BJ (cell line): ENCODE data around the gene PKD2. TPM values are rescaled to one million over a fixed set of nuclear protein-coding genes. Genes with fewer than 3 reads are reported as not detected.

ENCODE experiments used
- CTCF ChIA-PET: fragments of 350-600 bp; formaldehyde crosslinking; extraction: SDS; loops from one replicate; lab custom pipeline; 2021; ENCODE audit warnings: antibody characterized with exemption, inconsistent platforms; lab: Yijun Ruan, JAX
- POLR2A ChIA-PET: fragments of 300-600 bp; sonication (Branson Sonifier 250); formaldehyde crosslinking; extraction: SDS; loops from one replicate; lab custom pipeline; 2021; ENCODE audit warnings: antibody characterized with exemption; lab: Charles Lee
- DNase-seq: peaks from one replicate; pipeline ENCODE4 v3.0.0-alpha.2; 2011; ENCODE audit warnings: low read depth
- H3K27me3 ChIP-seq: 2 replicates; pipeline ENCODE4 v1.6.0; 2011; ENCODE audit warnings: low read length; ENCODE audit not compliant: control insufficient read depth, insufficient read depth
- H3K36me3 ChIP-seq: 2 replicates; pipeline ENCODE4 v1.5.1; 2011; ENCODE audit warnings: low read length; ENCODE audit not compliant: control insufficient read depth, insufficient read depth
- H3K4me3 ChIP-seq: 2 replicates; pipeline ENCODE4 v1.5.1; 2011; ENCODE audit warnings: low read depth, mild to moderate bottlenecking, control low read depth, low read length
- CTCF ChIP-seq: IDR thresholded peaks from 2 replicates; pipeline ENCODE4 v1.5.1; 2011; ENCODE audit warnings: low read depth, mild to moderate bottlenecking, control low read depth, inconsistent platforms, low read length, moderate library complexity; ENCODE audit not compliant: insufficient read depth
- polyA minus RNA-seq: library from RNA; depleted of rRNA, polyadenylated mRNA; stranded (reverse); fragments of >200 nt; gene quantifications from 2 replicates; pipeline ENCODE4 v1.2.3, GENCODE V29; 2011; rRNA and poly(A)+ RNA removed
- polyA plus RNA-seq: library from polyadenylated mRNA; depleted of rRNA; stranded (reverse); fragments of >200 nt; gene quantifications from 2 replicates; pipeline ENCODE4 v1.2.3, GENCODE V29; 2011; rRNA removed

Gene PKD2
- 67.0 and 121 TPM in 2 replicates for polyA plus RNA-seq
- 78.2 and 104 TPM in 2 replicates for polyA minus RNA-seq

- DNase-seq, result no peak
- CTCF ChIA-PET, result interaction anchor here (1.7 kb wide), 1 partner anchor 24 kb away, joined by 12 read pairs; no protein-coding TSS in a partner anchor
These were observed at the start of gene PKD2 for GRCh38 chr4:88007304-88008121. Gene PKD2, plus strand, starts transcription at chr4:88007635. Its CDS starts 99 bp downstream, at chr4:88007734.

GRCh38 chr4:87961993-87962392 is 45.4 kb upstream of the PKD2 start:
- Histone ChIP-seq H3K27me3 (no peaks in the 10 kb centered on the region), H3K4me3 (no peak overlapping the region), H3K36me3 (no peaks in the 10 kb centered on the region)
- CTCF ChIA-PET, result interaction anchor here (1.3 kb wide), 1 partner anchor 112 kb away, joined by 8 read pairs; no protein-coding TSS in a partner anchor
- DNase-seq, result no peak
- POLR2A ChIA-PET, result no interaction called here
- no peak for TF ChIP-seq CTCF

More at GRCh38 chr4:88007304-88008121, at the start of gene PKD2:
- H3K27me3 ChIP-seq, result no peaks in the 10 kb centered on the region
- TF ChIP-seq CTCF, result no peak
- H3K4me3 ChIP-seq, result peak within 1 kb of the TSS; percentile 88
- POLR2A ChIA-PET, result no interaction called here
- H3K36me3 ChIP-seq, result no peaks in the 10 kb centered on the region

GRCh38 chr4:87962398-87963146 is 44.9 kb upstream of the PKD2 start:
- no peak for DNase-seq

GRCh38 chr4:87965501-87965975 is 41.9 kb upstream of the PKD2 start:
- no peaks in the 10 kb centered on the region for H3K36me3 ChIP-seq
- no peaks in the 10 kb centered on the region for H3K27me3 ChIP-seq
- ChIA-PET POLR2A (no interaction called here), CTCF (interaction anchor here (1.3 kb wide), 1 partner anchor 22 kb away, joined by 3 read pairs; no protein-coding TSS in a partner anchor)
- TF ChIP-seq CTCF, result no peak
- DNase-seq, result no peak
- H3K4me3 ChIP-seq, result no peak overlapping the region

More at GRCh38 chr4:87962398-87963146, 44.9 kb upstream of the PKD2 start:
- POLR2A ChIA-PET, result no interaction called here
- no peaks in the 10 kb centered on the region for H3K36me3 ChIP-seq
- H3K27me3 ChIP-seq, result no peaks in the 10 kb centered on the region
- no peak for TF ChIP-seq CTCF
- CTCF ChIA-PET, result interaction anchor here (0.7 to 1.3 kb wide), 2 partner anchors 19 to 113 kb away, joined by 4 to 8 read pairs; no protein-coding TSS in a partner anchor
- no peak overlapping the region for H3K4me3 ChIP-seq
